GM21360 (cell line): Measurements from ENCODE around the gene DMD.

ENCODE experiments used
- ATAC-seq: cut with Tn5 transposase; IDR thresholded peaks from one replicate; pipeline ENCODE4 v1.9.1; 2021; ENCODE audit warnings: mild to moderate bottlenecking, moderate library complexity; ENCODE audit not compliant: unreplicated experiment

The DMD gene

DNA sequence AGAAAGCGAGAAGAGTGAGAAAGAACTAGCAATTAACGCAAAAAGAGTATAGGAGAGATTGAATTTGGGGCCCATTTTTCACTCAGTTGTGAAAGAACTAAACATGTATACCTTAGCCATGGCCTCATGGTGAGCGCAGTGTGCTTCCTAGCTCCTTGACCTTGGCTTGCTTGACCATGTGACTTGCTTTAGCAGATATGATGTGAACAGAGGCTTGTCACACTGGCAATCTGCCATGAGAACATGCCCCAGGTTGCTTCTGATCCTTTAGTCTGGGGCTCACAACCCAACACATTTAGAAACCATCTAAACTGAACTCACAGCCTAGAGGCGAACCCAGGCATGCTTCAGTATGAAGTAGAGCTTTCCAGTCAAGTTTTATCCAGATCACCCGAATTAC lies 1879.4 kb downstream of the DMD start:
- ATAC-seq = no peak

GRCh38 chrX:31331015-31331414 lies 1880.3 kb downstream of the DMD start:
- no peak for ATAC-seq

GRCh38 chrX:31329298-31329697 lies 1882.1 kb downstream of the DMD start:
- ATAC-seq = peak; percentile 59

GRCh38 chrX:31323658-31324057 lies 1887.7 kb downstream of the DMD start:
- peak; percentile 94 for ATAC-seq

- no peak for ATAC-seq
These were observed 1890.6 kb downstream of the DMD start for GRCh38 chrX:31320740-31321139.

DNA sequence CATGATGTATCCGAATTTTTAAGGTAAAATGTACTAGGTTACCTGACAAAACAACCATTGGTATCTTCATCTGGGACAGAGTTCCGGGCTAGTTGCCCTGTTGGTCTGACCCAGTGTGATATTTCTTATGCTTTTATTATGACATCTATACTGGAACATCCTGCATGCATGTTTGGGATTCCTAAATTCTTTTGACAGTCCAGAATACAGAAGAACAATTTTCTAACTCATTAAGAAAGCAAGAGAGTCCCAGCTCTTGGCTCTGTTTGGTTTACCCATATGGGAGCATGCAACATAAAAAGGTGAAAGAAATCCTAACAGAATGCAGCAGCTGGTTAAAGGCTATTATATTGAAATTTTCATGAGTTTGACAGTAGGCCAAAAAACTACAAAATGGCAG lies 1891.8 kb downstream of the DMD start:
- no peak for ATAC-seq

DNA sequence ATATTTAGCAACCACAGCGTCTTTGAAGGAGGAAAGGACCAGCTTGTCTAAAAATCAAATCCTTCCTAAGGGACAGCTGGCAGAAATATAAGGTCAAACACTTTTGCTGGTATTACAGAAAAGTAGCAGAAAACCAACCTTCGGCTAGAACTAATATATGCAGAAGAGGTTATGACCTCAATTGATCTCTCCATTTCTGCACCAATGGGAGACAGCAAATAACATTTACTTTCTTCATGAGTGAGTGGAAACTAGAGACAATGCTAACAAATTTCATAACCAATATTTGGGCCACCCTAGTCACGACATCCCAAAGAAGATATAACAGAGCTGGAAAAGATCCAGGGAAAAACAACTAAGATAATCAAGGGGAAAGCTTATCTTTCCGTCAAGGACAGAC lies 1892.5 kb downstream of the DMD start:
- no peak for ATAC-seq

DNA sequence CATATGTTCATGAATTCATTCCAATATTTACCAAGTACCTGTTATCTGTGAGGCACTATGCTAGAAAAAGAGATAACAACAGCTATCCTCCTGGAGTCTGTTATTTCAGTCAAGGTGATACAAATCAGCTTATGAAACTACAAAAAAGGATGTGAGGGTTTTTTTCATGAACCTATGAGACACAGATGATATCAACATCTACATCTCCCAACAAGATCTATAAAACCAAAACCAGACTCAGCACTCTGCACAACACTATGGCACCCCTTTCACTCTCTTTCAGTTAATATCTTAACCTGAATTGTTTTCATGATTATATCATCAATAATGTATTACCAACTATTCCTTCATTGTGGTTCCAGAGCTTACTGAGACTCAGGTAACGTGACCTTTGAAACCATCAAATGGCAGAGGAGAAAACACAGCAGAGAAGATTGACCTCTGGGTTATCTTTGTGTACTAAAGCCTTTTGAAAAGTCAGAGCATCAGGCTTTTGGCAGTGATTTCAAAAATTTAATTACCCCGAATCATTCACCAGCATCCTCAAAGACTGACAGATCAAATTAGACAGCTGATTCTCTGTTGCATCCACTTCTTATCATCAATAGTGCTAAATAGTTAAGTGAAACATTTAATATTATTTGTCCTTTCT lies 1894.9 kb downstream of the DMD start:
- no peak for ATAC-seq

- no peak for ATAC-seq
These were observed 1896.4 kb downstream of the DMD start for GRCh38 chrX:31314921-31315320.

DNA sequence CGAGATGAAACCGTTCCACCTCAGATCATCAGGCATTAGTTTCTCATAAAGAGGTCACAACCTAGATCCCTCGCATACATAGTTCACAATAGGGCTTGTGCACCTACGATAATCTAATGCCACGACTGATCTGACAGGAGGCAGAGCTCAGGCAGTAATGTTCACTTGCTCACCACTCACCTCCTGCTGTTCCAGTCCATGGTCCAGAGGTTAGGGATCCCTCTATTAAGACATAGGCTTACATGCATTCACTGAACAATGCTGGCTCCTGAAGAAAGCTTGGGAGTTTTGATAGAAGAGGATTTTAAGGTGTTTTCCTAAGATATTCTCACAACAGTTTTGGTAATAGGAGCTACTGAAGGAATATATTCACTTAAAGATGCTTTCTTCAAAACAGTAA lies 1903.4 kb downstream of the DMD start:
- ATAC-seq = no peak

DNA sequence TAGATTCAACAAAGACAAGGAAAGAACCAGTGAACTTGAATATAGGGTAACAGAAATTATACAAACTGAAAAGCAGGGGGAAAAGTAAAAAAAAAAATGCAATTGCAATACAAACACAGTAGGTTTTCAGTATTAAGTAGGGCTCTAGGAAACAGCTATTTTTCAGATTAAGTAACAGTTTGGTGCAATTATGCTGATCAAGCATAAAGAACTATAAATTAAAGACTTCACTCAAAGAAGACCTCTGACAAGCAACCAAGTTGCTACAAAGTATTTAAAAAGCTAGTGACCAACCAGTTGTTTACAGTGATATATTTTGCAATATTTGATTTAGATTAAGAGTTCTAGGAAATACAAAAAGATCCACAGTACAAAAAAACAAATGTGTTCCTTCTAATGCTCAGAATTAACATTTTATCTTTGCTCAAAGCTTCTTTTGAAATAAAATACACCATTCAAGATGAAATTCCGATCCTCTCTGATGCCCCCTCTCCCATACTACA lies 1908.7 kb downstream of the DMD start:
- no peak for ATAC-seq

- no peak for ATAC-seq
These were observed 1909.4 kb downstream of the DMD start for GRCh38 chrX:31301941-31302340.

DNA sequence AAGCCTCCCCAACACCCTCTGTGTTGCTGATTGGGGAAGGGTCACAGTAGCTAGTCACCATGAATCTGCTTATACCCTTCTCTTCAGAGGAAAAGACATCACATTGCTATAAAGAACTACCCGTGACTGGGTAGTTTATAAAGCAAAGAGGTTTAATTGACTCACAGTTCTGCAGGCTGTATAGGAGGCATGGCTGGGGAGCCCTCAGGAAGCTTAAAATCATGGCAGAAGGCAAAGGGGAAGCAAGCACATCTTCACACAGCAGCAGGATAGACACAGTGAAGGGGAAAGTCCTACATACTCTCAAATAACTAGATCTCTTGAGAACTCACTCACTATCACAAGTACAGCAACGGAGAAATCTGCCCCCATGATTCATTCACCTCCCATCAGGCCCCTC lies 1910.1 kb downstream of the DMD start:
- no peak for ATAC-seq

DNA sequence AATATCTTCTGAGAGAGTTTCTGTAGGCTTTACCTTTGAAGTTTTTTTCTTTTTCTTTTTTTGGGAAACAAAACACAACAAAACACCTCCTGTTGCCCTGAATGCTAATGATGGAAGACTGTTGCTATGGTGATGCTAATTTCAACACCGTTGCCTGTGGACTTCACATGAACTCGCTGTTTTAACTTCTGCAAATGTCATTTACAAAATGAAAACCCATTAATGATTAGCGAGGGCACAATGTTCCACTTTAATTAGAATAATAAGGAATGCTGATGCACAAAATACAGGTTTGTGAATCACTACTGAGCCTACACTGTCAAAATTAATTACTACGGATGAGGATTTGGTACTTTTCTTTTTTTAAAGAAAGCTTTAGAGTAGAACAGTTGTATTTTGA lies 1912.4 kb downstream of the DMD start:
- ATAC-seq = no peak

GRCh38 chrX:31297881-31298280 lies 1913.5 kb downstream of the DMD start:
- ATAC-seq = no peak

GRCh38 chrX:31294475-31294874 lies 1916.9 kb downstream of the DMD start:
- no peak for ATAC-seq

DNA sequence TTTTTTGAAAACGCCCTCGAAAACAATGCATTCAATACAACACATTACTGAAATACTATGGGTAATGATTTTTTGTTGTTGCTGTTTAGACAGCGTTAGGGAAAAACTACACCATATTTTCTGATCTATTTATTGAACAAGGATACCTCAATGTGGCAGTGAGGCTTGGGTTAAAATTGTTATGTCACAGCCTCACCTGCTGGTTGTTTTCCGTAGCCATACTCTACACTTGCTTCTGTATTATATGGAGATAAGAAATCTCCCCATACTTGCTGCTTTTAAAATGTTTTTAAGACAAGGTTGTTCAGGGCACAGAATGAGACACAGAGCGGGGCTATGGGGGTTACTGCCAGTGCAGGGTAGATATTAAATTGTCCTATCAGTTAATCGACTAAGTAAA lies 1917.9 kb downstream of the DMD start:
- ATAC-seq = no peak

- ATAC-seq = no peak
These were observed 1920.2 kb downstream of the DMD start for GRCh38 chrX:31291131-31291530.

GRCh38 chrX:31287861-31288260 lies 1923.5 kb downstream of the DMD start:
- ATAC-seq = no peak

DNA sequence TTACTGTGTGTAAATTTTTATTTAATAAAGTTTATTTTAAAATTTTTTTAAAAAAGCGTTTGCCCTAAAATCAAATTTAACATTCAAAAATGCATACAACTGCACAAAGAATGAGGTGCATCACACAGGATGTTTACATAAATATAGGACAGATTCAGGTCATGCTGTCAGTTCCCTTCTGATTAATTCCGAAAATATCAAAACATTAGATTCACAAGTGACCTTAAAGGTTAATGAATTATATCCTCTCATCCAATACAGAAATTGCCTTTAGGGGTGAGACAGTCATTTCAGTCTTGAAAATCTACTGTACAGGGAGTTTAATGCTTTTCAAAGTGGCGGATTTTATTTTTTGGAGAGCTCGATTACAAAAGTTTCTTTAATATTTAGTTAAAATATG lies 1930.8 kb downstream of the DMD start:
- ATAC-seq = no peak

GRCh38 chrX:31279359-31279758 lies 1932.0 kb downstream of the DMD start:
- no peak for ATAC-seq

DNA sequence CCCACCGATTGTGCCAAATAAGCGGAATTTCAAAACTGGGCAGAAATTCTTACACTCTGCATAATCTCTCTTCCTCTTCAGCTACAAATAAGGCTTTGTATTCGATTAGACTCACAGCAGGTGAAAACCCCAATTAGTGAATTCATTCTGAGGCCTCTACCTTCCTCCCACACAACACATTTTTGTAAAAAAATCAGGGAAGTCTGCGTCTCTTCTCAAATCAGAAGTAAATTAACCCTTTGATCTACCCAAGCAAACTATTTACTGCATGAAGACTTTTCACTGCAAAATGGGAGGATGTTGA lies 1938.9 kb downstream of the DMD start:
- no peak for ATAC-seq
